Breast epithelium (tissue), 4 donors: Measurements from ENCODE around the gene RXRB. TPM values are rescaled to one million over a fixed set of nuclear protein-coding genes. Genes with fewer than 3 reads are reported as not detected.
"Not testable (repeated sequence)": the region's sequence is repeated elsewhere in the genome, so short reads cannot be mapped to it uniquely, and the experiment has no call there.

Experiments used
- DNase-seq, 2 donors: peaks; one replicate each; pipeline ENCODE4 v3.0.0-alpha.2; 2019; ENCODE audit warnings: low spot score in 2 of 2
- H3K27ac ChIP-seq, 2 donors: fragments of 200-600 bp; sonication (generic) in 1 of 2; one replicate each; pipeline ENCODE4 v1.5.1; 2016 to 2019; ENCODE audit warnings: mild to moderate bottlenecking in 1 of 2
- H3K27me3 ChIP-seq, 2 donors: fragments of 200-600 bp; sonication (generic) in 1 of 2; one replicate each; pipeline versions ENCODE4 v1.5.1 to v1.6.0; 2017 to 2019; ENCODE audit warnings: control low read depth in 1 of 2, mild to moderate bottlenecking in 1 of 2
- H3K36me3 ChIP-seq: fragments of 200-600 bp; one replicate; pipeline ENCODE4 v1.5.1; 2019
- H3K4me1 ChIP-seq, 2 donors: fragments of 200-600 bp; sonication (generic); one replicate each; pipeline ENCODE4 v1.5.1; 2016 to 2019; ENCODE audit warnings: control low read depth in 1 of 2
- H3K4me3 ChIP-seq, 3 donors: fragments of 200-600 bp; sonication (generic); 1 replicate in 2 of 3; 2 replicates in 1 of 3; pipeline ENCODE4 v1.5.1; 2016 to 2019; ENCODE audit warnings: mild to moderate bottlenecking in 3 of 3, moderate library complexity in 2 of 3
- H3K9me3 ChIP-seq, 2 donors: fragments of 200-600 bp; sonication (generic) in 1 of 2; one replicate each; pipeline ENCODE4 v1.5.1; 2016 to 2019; ENCODE audit warnings: control low read depth in 1 of 2
- POLR2A ChIP-seq: fragments of 450-650 bp; IDR thresholded peaks from one replicate; pipeline ENCODE4 v1.6.1; 2016; ENCODE audit warnings: antibody characterized with exemption, mild to moderate bottlenecking, moderate library complexity
- POLR2AphosphoS5 ChIP-seq, 3 donors: sonication (generic); formaldehyde crosslinking; IDR thresholded peaks; one replicate each; pipeline ENCODE4 v1.6.1; 2017; ENCODE audit warnings: antibody characterized with exemption in 3 of 3
- intact Hi-C: fragments of 100-400 bp; cut with DNase I; formaldehyde crosslinking; loops from one replicate; pipeline ENCODE4 v1.15.1; 2023; ENCODE audit warnings: low total_unique reads
- total RNA-seq, 3 donors: library from RNA; depleted of rRNA; stranded (reverse); fragments of >200 nt; gene quantifications; one replicate each; pipeline ENCODE4 v1.1.0, GENCODE V29; 2016
- TF ChIP-seq, protein P1 (sequence below), 3 donors: fragments of 450-650 bp; IDR thresholded peaks; one replicate each; pipeline ENCODE4 v1.5.1; 2016 to 2017; ENCODE audit warnings: antibody characterized with exemption in 3 of 3, mild to moderate bottlenecking in 3 of 3, moderate library complexity in 3 of 3

Gene RXRB
- total RNA-seq, 3 donors from 2014 or later, result 27.4 to 39.1 (median 27.5) TPM

DNA sequence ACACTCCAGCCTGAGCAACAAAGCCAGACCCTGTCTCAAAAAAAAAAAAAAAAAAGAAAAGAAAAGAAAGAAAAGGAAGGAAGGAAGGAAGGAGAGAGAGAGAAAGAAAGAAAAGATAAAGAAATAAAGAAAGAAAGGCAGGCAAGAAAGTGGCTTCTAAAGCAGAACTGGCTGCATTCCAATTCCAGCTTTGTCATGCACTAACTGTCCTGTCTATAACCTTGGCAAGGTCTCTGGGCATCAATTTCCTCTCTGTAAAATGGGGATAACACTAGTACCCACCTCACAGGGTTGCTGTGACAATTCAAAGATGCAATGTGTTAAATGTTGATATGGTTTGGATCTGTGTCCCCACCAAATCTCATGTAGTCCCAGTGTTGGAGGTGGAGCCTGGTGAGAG, 35.9 kb upstream of the RXRB start:
- no peak overlapping the region for H3K27ac ChIP-seq
- DNase-seq, result no peak
- no peak overlapping the region for H3K4me3 ChIP-seq
- intact Hi-C loops, result no loop called here
- peaks cover 0 to 3% of the 10 kb centered on the region in 2 donors for H3K27me3 ChIP-seq
- H3K36me3 ChIP-seq, result no peaks in the 10 kb centered on the region
- H3K4me1 ChIP-seq, result no peaks in the 10 kb centered on the region
- TF ChIP-seq POLR2AphosphoS5 (IDR thresholded peaks at IDR 0.05) (no peak), POLR2A (no peak)
- TF ChIP-seq, protein P1, sequence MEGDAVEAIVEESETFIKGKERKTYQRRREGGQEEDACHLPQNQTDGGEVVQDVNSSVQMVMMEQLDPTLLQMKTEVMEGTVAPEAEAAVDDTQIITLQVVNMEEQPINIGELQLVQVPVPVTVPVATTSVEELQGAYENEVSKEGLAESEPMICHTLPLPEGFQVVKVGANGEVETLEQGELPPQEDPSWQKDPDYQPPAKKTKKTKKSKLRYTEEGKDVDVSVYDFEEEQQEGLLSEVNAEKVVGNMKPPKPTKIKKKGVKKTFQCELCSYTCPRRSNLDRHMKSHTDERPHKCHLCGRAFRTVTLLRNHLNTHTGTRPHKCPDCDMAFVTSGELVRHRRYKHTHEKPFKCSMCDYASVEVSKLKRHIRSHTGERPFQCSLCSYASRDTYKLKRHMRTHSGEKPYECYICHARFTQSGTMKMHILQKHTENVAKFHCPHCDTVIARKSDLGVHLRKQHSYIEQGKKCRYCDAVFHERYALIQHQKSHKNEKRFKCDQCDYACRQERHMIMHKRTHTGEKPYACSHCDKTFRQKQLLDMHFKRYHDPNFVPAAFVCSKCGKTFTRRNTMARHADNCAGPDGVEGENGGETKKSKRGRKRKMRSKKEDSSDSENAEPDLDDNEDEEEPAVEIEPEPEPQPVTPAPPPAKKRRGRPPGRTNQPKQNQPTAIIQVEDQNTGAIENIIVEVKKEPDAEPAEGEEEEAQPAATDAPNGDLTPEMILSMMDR (IDR thresholded peaks at IDR 0.05), result no peak
- no peaks in the 10 kb centered on the region for H3K9me3 ChIP-seq

DNA sequence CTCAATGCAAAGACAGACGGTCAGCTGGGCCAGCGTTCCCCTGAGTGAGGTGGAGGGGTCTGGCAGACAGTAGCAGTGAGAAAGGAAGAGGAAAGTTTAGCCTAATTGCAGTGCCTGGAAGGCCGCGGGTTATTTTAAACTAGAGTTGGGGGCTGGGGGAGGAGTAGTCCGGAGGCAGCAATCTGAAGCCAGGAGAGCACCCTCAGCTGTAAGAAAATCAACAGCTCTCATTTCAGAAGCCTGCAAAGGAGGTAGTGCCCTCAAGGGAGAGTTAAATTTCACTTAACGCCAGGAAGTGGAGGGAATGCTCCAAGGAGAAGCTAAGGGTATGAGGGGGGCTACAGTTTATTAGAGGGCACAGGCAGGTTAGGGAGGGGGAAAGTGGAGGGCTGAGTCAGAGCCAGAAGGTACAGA, 34.8 kb upstream of the RXRB start:
- H3K4me1 ChIP-seq, result no peaks in the 10 kb centered on the region
- H3K27ac ChIP-seq, result no peak overlapping the region
- no peaks in the 10 kb centered on the region for H3K36me3 ChIP-seq
- no peak overlapping the region for H3K4me3 ChIP-seq
- intact Hi-C loops, result no loop called here
- DNase-seq, result peak in 1 of 2 donors; percentile 2
- TF ChIP-seq, protein P1 (IDR thresholded peaks at IDR 0.05), result no peak
- TF ChIP-seq POLR2AphosphoS5 (IDR thresholded peaks at IDR 0.05) (no peak), POLR2A (no peak)
- no peaks in the 10 kb centered on the region for H3K9me3 ChIP-seq
- peaks cover 0 to 3% of the 10 kb centered on the region in 2 donors for H3K27me3 ChIP-seq

DNA sequence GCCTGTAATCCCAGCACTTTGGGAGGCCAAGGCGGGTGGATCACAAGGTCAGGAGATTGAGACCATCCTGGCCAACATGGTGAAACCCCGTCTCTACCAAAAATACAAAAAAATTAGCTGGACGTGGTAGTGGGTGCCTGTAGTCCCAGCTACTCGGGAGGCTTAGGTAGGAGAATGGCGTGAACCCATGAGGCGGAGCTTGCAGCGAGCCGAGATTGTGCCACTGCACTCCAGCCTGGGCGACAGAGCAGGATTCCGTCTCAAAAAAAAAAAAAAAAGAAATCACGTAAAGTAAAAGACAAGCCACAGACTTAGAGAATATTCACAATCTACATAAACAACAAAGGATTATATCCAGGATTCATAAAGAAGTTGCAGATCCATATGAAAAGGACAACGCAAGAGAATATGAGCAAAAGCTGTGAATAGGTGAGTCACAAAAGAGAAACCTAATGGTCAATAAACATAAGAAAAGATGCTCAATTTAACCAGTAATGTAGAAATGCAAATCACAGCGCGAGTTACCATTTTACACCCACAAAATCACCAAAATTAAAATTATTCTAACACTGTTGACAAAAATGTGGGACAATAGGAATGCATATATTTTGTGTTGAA, 26.1 kb upstream of the RXRB start:
- H3K9me3 ChIP-seq, intact Hi-C loops, H3K4me1 ChIP-seq, H3K4me3 ChIP-seq, H3K27me3 ChIP-seq, H3K27ac ChIP-seq, DNase-seq, H3K36me3 ChIP-seq: not testable (repeated sequence)

DNA sequence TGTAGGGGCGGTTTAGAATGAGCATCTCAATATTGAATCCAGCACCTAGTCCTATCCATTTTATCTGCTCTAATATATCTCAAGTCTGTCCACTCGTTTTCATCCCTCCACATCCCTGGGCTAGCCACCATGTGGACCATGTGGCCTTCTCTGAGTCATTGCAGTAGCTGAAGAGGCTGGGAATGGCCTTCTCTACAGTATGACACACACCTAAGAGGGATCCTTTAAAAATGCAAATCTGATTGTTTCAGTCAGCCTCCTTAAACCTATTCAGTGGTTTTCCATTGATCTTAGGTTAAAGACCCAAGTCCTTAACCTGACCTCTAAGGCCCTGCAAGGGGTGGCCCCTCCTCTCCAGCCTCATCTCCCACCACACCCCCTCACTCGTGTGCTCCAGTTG, 17.2 kb upstream of the RXRB start:
- Histone ChIP-seq H3K4me1 (no peaks in the 10 kb centered on the region), H3K4me3 (no peak overlapping the region), H3K9me3 (no peaks in the 10 kb centered on the region), H3K36me3 (no peaks in the 10 kb centered on the region), H3K27ac (no peak overlapping the region), H3K27me3 (no peaks in the 10 kb centered on the region)
- intact Hi-C loops, result no loop called here
- TF ChIP-seq, protein P1 (IDR thresholded peaks at IDR 0.05), result no peak
- TF ChIP-seq POLR2AphosphoS5 (IDR thresholded peaks at IDR 0.05) (no peak), POLR2A (no peak)
- no peak for DNase-seq

DNA sequence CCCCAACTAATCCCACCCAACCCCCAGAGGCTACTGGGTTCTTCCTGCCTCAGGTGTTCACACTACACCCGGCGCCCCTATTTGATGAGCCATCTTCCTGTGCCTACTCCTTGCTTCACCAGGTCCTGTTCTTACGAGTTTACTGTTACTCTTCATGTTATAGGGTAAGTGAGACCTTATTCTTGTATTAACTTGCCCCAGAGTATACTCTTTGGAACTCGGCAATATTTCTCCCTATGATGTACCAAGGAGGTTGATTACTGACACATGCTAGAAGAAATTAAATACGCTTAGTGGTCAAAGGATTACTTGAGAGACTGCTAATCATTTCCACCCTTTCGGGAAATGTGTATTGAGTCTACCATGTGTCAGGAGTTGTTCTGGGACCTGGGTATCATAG, 16.8 kb upstream of the RXRB start:
- intact Hi-C loops, result no loop called here
- no peak for DNase-seq

More for the DNA sequence above, 16.8 kb upstream of the RXRB start:
- Histone ChIP-seq H3K36me3 (no peaks in the 10 kb centered on the region), H3K4me1 (no peaks in the 10 kb centered on the region), H3K9me3 (no peaks in the 10 kb centered on the region), H3K27ac (no peak overlapping the region), H3K27me3 (no peaks in the 10 kb centered on the region), H3K4me3 (no peak overlapping the region)
- TF ChIP-seq POLR2A, result no peak
- no peak for TF ChIP-seq POLR2AphosphoS5 (IDR thresholded peaks at IDR 0.05)
- TF ChIP-seq, protein P1 (IDR thresholded peaks at IDR 0.05), result no peak
